Measurements from ENCODE around the gene CDKN2B-AS1.

CDKN2B-AS1 gene

DNA sequence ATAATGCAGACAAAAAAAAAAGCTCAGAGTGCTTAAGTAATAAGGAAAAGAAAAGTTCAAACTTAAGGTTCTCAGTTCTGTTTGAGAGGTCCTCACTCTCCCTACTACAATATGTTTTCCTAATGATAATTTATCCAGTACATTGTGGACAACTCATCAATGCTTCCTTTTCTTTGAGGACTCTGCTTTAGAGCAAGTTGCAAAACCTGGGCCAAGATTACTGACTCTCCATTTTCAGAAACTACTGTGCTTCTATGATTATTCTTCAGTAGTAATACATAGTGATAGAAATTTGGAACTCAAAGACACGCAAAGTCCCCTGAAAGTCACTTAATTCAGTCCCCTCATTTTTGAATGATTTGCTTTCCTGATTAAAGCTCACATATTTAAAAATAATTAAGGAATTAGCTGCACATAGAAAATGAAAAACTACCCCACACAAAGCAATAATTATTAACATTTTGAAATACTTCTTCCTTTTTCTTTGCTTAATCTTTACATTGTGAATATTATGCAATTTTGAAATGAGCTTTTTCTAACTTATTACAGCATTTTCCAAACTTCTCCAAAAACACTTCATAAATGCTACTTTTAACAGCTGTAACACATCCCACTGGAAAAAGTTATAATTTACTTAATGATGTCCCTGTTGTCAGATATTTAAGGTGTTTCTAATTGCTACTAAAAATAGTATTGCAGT, 11.6 kb upstream of the CDKN2B-AS1 start:
- TF ChIP-seq, protein P1, sequence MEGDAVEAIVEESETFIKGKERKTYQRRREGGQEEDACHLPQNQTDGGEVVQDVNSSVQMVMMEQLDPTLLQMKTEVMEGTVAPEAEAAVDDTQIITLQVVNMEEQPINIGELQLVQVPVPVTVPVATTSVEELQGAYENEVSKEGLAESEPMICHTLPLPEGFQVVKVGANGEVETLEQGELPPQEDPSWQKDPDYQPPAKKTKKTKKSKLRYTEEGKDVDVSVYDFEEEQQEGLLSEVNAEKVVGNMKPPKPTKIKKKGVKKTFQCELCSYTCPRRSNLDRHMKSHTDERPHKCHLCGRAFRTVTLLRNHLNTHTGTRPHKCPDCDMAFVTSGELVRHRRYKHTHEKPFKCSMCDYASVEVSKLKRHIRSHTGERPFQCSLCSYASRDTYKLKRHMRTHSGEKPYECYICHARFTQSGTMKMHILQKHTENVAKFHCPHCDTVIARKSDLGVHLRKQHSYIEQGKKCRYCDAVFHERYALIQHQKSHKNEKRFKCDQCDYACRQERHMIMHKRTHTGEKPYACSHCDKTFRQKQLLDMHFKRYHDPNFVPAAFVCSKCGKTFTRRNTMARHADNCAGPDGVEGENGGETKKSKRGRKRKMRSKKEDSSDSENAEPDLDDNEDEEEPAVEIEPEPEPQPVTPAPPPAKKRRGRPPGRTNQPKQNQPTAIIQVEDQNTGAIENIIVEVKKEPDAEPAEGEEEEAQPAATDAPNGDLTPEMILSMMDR (IDR thresholded peaks at IDR 0.05; ENCODE audit: low read depth, low read length) = no peak
- H3K4me3 ChIP-seq (replicated peaks in 1 of 2; ENCODE audit: low read depth in 2 of 2, low read length in 2 of 2) = no peak overlapping the region
- no peak for DNase-seq (ENCODE audit: low read depth in 2 of 2)

DNA sequence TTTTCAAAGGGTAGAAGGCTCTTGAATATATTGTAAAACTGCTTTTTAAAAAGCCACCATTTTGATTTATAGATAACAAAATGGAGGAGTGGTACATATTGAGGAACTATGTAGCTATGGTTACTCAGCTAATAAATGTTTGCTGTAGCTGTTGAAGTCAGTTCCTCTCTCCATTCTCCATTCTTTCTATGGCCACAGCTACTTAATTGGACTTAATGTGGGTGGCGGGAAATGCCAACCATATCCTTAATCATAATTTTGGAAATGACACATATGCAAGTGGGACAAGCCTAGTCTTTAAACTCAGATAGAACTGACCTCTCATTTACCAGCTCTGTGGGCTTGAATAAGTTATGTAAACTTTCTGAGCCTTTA, 11.0 kb upstream of the CDKN2B-AS1 start:
- TF ChIP-seq, protein P1 (IDR thresholded peaks at IDR 0.05; ENCODE audit: low read depth, low read length) = no peak
- H3K4me3 ChIP-seq (replicated peaks in 1 of 2; ENCODE audit: low read depth in 2 of 2, low read length in 2 of 2) = no peak overlapping the region
- no peak for DNase-seq (ENCODE audit: low read depth in 2 of 2)

DNA sequence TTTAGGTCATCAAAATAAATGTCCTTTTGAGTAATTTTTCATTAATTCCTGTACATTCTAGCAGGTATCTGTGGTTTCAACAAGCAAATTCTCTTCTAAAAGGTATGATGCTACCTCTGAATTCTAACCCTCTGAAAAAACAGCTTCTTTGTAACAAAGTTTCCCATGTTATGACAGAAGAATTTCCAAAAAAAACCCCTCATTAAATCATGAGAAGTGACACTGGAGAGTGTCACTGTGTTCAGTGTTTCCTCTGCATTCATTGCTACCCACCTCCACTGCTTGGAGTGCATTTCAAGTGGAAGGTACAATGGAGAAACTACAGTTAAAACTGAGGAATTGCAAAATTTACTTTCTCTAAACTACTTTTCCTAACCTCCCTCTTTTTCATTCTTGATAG, 10.5 kb upstream of the CDKN2B-AS1 start:
- DNase-seq (ENCODE audit: low read depth in 2 of 2) = no peak
- TF ChIP-seq, protein P1 (IDR thresholded peaks at IDR 0.05; ENCODE audit: low read depth, low read length) = no peak
- H3K4me3 ChIP-seq (replicated peaks in 1 of 2; ENCODE audit: low read depth in 2 of 2, low read length in 2 of 2) = no peak overlapping the region

DNA sequence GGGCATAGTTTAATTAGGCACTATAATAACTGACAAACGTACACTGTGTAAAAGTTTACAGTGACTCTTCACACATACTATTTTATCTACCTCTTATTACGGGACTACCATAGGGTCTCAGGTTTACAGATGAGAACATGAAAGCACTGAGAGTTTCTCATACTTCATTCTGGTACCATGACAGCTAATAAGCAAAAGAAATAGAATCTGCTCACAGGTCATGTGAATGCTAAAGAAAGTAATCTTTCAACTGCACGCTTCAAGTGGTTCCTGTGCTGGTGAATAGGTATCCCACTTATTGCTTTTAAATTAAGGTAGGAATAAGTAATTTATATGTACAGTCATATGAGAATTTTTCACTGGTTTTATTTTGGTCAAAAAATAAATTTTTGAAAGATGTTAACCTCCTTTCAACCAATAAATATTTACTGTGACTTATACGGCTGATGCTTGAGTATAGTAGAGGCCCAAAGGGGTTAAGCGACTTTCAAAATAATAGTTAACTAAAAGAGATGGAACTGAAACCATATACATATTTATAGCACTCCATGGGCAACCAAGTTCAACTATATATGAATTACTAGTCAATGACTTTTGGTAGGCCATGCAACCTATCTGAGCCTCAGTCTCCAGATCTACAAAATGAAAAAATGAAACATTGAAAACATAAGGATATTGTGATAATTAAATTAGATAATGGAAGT, 8.5 kb upstream of the CDKN2B-AS1 start:
- DNase-seq (ENCODE audit: low read depth in 2 of 2) = no peak
- TF ChIP-seq, protein P1 (IDR thresholded peaks at IDR 0.05; ENCODE audit: low read depth, low read length) = no peak

DNA sequence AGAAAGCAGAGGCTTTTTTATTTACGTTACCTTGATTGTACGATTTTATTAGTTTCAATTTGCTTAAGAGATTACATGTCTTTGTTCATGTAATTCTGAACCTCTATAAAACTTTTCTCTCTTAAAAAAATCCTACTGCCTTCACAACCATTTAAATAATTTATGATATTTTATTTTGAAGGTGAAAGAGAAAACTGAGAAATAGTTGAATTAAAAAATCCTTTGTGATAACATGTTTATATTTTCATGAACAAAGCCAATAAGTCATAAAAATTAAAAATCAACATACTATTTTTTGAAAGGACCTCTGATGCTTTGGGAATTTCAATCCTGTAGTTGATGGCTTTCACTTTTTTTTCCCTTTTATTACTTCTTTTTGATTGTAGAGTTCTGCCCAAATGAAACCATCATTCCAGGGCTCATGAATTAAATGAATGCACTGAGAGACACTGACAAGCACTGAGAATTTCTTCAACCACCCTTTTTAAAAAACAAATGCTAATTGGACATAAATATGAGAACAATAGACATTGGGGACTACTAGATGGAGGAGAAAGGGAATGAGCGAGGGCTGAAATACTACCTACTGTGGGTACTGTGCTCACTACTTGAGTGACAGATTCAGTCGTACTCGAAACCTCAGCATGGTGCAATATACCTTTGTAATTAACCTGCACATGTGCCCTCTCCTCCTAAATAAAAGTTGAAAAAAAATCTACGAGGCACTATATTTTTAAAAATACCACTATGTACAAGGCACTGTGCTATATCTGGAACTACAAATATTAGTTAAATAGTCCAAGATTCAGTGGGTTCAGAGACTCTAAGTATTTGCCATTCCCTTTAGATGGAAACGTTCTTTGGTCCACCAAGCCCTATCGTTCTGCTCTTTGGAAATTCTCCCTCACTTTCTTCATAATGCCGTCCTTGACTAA, 6.3 kb upstream of the CDKN2B-AS1 start:
- H3K4me3 ChIP-seq (replicated peaks in 1 of 2; ENCODE audit: low read depth in 2 of 2, low read length in 2 of 2) = no peak overlapping the region
- DNase-seq (ENCODE audit: low read depth in 2 of 2) = no peak
- TF ChIP-seq, protein P1 (IDR thresholded peaks at IDR 0.05; ENCODE audit: low read depth, low read length) = no peak

More for the DNA sequence above, 8.5 kb upstream of the CDKN2B-AS1 start:
- no peak overlapping the region for H3K4me3 ChIP-seq (replicated peaks in 1 of 2; ENCODE audit: low read depth in 2 of 2, low read length in 2 of 2)

DNA sequence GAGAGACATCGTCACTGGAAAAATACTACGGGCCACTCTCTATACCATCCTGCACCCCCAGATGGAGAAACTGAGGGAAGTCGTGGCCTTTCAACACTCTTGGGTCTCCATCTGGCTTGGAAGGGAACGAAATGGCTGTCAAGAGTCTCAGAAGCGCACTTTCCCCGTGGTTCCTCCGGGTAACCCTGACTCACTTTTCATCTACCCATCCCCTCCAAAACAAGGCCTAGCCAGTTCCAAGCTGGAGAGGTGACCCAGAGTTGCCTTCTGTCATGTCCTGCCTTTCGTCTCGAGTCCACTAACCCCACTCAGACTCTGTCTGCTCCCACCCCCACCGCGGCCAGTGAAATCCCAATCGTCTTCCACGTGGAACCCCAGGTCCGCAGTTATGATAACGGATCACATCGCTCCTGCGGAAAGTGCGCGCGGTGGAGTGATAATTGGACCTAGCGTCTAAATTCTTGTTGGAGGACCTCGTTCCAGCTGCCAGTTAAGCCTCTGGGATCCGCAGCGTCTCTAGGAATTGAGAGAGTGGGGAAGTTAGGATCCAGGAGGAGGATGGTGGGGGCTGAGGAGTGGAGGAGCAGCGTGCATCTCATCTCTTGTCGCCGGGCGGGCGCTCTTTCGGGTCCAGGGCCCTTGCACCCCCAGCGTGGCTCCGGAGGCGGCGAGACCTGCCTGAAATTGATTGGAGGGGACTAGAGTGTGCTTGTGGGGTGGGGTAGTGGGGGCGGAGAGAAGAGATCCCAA, 5.0 kb upstream of the CDKN2B-AS1 start:
- H3K4me3 ChIP-seq (replicated peaks in 1 of 2; ENCODE audit: low read depth in 2 of 2, low read length in 2 of 2) = no peak overlapping the region
- DNase-seq (ENCODE audit: low read depth in 2 of 2) = no peak
- TF ChIP-seq, protein P1 (IDR thresholded peaks at IDR 0.05; ENCODE audit: low read depth, low read length) = no peak

Data from cardiac fibroblast (primary cell).